Muscle layer of colon (tissue), 2 donors: ENCODE results near the gene FBXO7.

ENCODE experiments used
- H3K27ac ChIP-seq: one replicate; pipeline ENCODE4 v1.7.0; 2013; ENCODE audit warnings: low read depth, mild to moderate bottlenecking, low read length, moderate library complexity
- H3K27me3 ChIP-seq, 2 donors: one replicate each; pipeline ENCODE4 v1.7.0; 2013; ENCODE audit warnings: low read length in 2 of 2, mild to moderate bottlenecking in 2 of 2; ENCODE audit not compliant: insufficient read depth in 2 of 2, control insufficient read depth in 1 of 2
- H3K36me3 ChIP-seq: one replicate; pipeline ENCODE4 v1.7.0; 2013; ENCODE audit warnings: mild to moderate bottlenecking, low read length; ENCODE audit not compliant: insufficient read depth
- H3K4me1 ChIP-seq: one replicate; pipeline ENCODE4 v1.7.0; 2013; ENCODE audit warnings: mild to moderate bottlenecking, low read length; ENCODE audit not compliant: insufficient read depth
- H3K4me3 ChIP-seq, 2 donors: one replicate each; pipeline ENCODE4 v1.7.0; 2013; ENCODE audit warnings: low read length in 2 of 2, low read depth in 1 of 2, mild to moderate bottlenecking in 1 of 2, moderate library complexity in 1 of 2
- H3K9ac ChIP-seq: one replicate; pipeline ENCODE4 v1.7.0; 2013; ENCODE audit warnings: low read length
- H3K9me3 ChIP-seq: one replicate; pipeline ENCODE4 v1.7.0; 2013; ENCODE audit warnings: mild to moderate bottlenecking, low read length
- donor health status: abdominal sarcoma.
- donor health status: Adenocarcinoma of cecum.

The FBXO7 gene

DNA sequence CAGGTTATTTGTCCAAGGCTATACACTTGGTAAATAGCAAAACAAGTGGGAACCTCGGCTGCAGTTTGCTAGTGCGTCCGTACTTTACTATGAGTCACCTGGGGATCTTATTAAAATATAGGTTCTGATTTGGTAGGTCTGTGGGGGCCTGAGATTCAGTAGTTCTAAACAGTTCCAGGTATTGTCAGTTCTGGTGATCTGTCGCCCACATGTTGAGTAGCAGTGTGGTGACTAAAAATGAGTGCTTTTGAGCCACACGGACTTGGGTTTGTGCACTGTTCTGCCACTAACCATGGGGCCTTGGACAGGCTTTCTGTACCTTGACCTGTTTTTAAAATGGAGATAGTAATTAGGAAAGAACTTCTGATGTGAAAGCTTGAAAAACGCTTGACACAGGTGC is 15.7 kb downstream of the FBXO7 start:
- Histone ChIP-seq H3K27me3 (no peaks in the 10 kb centered on the region), H3K9ac (no peak overlapping the region), H3K9me3 (no peaks in the 10 kb centered on the region), H3K4me1 (no peaks in the 10 kb centered on the region), H3K4me3 (no peak overlapping the region), H3K36me3 (peaks cover 82% of the 10 kb centered on the region), H3K27ac (no peak overlapping the region)

- H3K27me3 ChIP-seq = no peaks in the 10 kb centered on the region
- H3K27ac ChIP-seq = no peak overlapping the region
- peaks cover 74% of the 10 kb centered on the region for H3K36me3 ChIP-seq
- no peaks in the 10 kb centered on the region for H3K4me1 ChIP-seq
- no peak overlapping the region for H3K4me3 ChIP-seq
- no peak overlapping the region for H3K9ac ChIP-seq
- H3K9me3 ChIP-seq = no peaks in the 10 kb centered on the region
These were observed 17.5 kb downstream of the FBXO7 start for GRCh38 chr22:32492111-32492510.

GRCh38 chr22:32493551-32493950 is 18.9 kb downstream of the FBXO7 start:
- no peaks in the 10 kb centered on the region for H3K9me3 ChIP-seq
- peaks cover 77% of the 10 kb centered on the region for H3K36me3 ChIP-seq
- H3K27ac ChIP-seq = no peak overlapping the region
- H3K4me1 ChIP-seq = no peaks in the 10 kb centered on the region
- H3K9ac ChIP-seq = no peak overlapping the region
- no peaks in the 10 kb centered on the region for H3K27me3 ChIP-seq
- H3K4me3 ChIP-seq = no peak overlapping the region

DNA sequence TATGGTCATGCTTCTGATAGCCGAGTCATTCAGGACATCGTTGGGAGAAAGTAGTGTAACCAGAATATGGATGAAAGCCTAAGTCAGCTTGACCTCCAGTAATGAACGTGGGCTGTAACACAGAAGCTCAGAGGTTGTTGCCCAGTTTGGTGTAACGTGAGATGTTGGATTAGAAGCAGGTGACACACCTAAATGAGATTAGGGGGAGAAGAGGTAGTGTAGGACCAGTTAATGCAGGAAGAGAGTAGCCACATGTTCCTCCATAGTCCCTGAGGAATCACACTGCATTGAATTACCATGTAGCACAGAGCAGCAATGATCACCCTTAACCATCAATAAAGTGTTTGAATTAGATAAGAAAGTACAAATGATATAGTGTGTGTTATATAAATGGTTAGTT is 20.4 kb downstream of the FBXO7 start:
- Histone ChIP-seq H3K36me3 (peaks cover 79% of the 10 kb centered on the region), H3K27me3 (no peaks in the 10 kb centered on the region), H3K9ac (no peak overlapping the region), H3K9me3 (no peaks in the 10 kb centered on the region), H3K4me1 (no peaks in the 10 kb centered on the region), H3K4me3 (no peak overlapping the region), H3K27ac (no peak overlapping the region)

DNA sequence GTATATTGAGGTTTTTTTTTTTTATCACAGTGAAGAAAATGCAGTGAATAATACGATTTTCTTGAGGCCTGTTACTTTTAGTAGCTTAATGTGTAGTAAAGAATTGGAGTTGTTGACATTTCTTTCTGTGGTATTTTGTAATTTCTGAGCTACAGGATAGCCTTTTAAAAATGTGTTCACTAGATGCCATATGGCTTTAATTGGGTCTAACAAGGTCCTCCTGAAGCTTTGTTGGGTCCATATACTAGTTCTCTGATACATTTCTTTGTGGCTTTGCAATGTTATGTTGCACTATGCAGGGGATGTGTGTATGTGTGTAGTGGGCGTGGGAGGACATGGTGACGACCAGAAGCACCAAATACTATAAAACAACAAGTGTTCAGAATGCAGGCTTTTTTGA is 25.1 kb downstream of the FBXO7 start:
- no peak overlapping the region for H3K9ac ChIP-seq

DNA sequence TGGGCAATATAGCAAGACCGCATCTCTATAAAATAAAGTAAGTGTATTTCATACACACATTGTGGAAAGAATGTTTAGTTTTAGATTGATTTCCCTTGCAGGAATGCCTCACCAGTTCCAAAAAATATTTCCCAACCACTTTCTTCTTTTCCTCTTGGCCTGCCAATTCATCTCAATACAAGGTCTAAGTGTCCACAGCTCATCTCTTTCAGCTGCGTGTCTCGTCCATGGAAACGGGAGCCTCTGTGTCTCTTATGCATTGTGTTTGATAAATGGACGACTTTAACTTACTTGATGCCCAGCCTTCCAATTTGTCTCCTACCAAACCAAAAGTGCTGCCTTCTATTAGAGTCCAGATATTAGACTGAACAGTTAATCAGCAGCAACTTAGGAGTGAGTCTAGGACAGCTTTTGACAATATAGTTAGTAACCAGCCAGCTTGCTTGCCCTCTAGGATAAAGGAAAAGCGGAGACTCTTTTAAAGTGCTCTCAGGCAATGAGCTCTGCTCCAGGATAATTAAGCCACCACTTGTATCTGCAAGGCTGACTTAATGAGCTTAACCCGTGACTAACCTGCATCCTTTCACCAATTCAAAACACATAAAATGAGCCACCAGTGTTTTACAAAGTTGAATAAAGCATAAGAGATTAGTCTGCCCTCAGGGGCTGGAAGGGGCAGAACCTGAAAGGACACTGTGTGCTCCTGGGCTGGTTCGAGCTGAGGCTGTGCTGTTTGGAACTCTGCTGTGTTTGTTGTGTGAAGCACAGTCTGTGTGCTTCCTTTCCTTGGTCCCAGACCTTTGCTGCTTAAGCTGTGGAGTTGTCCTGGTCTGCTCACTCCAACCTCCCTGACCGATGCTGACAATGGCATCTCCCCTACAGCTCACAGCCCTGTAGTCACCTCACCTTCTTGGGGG is 27.5 kb downstream of the FBXO7 start:
- Histone ChIP-seq H3K27ac (no peak overlapping the region), H3K9ac (no peak overlapping the region), H3K4me1 (no peaks in the 10 kb centered on the region), H3K4me3 (no peak overlapping the region), H3K27me3 (no peaks in the 10 kb centered on the region), H3K36me3 (peaks cover 30% of the 10 kb centered on the region), H3K9me3 (no peaks in the 10 kb centered on the region)

More for the DNA sequence above, 25.1 kb downstream of the FBXO7 start:
- Histone ChIP-seq H3K4me1 (no peaks in the 10 kb centered on the region), H3K27ac (no peak overlapping the region), H3K4me3 (no peak overlapping the region), H3K9me3 (no peaks in the 10 kb centered on the region), H3K36me3 (peaks cover 44% of the 10 kb centered on the region), H3K27me3 (no peaks in the 10 kb centered on the region)

DNA sequence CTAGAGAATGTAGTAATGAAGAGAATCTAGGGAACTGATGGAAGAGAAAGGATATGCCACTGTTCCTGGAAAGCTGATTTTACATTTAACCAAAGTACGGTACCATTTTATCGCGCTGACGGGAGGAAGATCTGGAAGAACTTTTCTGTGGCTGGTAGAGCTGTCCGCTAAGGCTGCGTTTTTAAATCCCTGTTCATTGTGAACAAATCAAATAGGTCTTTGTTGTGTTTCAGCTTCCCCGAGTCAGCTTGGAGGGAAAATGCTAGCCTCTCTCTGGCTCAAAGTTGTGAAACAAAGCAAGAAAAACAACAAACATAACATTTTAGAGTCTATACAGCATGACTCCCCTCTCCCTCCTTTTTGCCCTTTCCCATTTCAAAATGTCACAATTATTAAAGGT is 34.4 kb downstream of the FBXO7 start:
- H3K4me3 ChIP-seq = no peak overlapping the region
- H3K27ac ChIP-seq = no peak overlapping the region
- no peaks in the 10 kb centered on the region for H3K36me3 ChIP-seq
- H3K9ac ChIP-seq = no peak overlapping the region
- H3K9me3 ChIP-seq = no peaks in the 10 kb centered on the region
- no peaks in the 10 kb centered on the region for H3K4me1 ChIP-seq
- H3K27me3 ChIP-seq = no peaks in the 10 kb centered on the region

DNA sequence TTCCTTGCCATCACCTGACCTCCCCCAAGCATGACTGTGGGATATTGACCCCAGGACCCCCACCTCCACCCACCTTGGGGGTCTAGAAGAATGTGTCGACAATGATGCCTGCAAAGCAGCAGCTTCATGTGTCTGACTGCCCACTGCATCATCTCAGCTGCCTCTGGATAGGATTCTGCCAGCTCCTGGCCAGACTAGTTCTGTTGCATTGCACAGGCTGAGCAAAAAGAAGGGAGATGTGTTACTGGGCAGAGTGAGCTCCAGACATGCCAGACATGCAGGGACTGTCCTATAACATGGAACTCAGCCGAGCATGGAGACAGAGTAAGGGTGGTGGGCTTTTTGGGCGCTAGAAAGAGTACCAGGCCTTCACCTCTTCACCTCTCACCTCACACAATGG is 36.7 kb downstream of the FBXO7 start:
- Histone ChIP-seq H3K9me3 (no peaks in the 10 kb centered on the region), H3K4me1 (no peaks in the 10 kb centered on the region), H3K36me3 (no peaks in the 10 kb centered on the region), H3K27ac (no peak overlapping the region), H3K4me3 (no peak overlapping the region), H3K9ac (no peak overlapping the region), H3K27me3 (no peaks in the 10 kb centered on the region)

- H3K36me3 ChIP-seq = no peaks in the 10 kb centered on the region
- H3K27ac ChIP-seq = no peak overlapping the region
- H3K4me1 ChIP-seq = no peaks in the 10 kb centered on the region
- H3K9ac ChIP-seq = no peak overlapping the region
- no peak overlapping the region for H3K4me3 ChIP-seq
- H3K27me3 ChIP-seq = no peaks in the 10 kb centered on the region
- H3K9me3 ChIP-seq = no peaks in the 10 kb centered on the region
These were observed 37.2 kb downstream of the FBXO7 start for GRCh38 chr22:32511776-32512175.

DNA sequence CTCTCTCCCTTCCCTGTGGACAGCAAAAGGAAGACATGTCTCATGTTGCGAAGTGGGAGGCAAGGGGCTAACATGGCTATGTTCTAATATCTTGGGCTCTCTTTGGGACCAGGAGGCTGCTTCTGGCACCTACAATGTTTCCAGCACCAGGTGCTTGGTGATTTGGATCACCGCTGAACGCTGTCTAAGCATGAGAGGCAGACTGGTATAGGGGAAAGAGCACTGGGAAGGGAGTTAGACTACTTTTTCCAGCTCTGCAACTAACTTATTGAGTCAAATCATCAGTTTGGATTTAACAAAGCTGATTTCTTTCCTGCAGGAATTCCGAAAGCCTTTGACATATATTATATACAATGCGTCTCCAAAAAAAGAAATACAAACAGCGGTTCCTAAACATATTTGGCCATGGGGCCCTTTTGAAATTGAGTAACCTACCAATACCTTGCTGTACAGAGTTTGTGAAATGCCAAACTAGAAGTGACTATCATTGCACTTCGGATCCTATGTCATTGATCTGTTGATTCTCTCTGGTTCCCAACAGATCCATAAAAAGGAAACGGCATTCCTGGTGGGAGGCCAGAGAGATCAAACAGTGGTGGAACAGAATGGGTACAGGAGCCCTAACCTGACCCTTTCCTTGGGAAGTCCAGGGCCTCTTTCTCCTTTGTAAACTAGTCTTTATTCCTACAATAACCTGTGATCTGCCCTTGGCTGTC is 37.8 kb downstream of the FBXO7 start:
- Histone ChIP-seq H3K27me3 (no peaks in the 10 kb centered on the region), H3K4me1 (no peaks in the 10 kb centered on the region), H3K4me3 (no peak overlapping the region), H3K27ac (no peak overlapping the region), H3K36me3 (no peaks in the 10 kb centered on the region), H3K9ac (no peak overlapping the region), H3K9me3 (no peaks in the 10 kb centered on the region)

- Histone ChIP-seq H3K27me3 (no peaks in the 10 kb centered on the region), H3K4me1 (no peaks in the 10 kb centered on the region), H3K27ac (no peak overlapping the region), H3K4me3 (no peak overlapping the region), H3K9ac (no peak overlapping the region), H3K9me3 (peaks cover 5% of the 10 kb centered on the region), H3K36me3 (no peaks in the 10 kb centered on the region)
These were observed 40.5 kb downstream of the FBXO7 start for GRCh38 chr22:32515084-32515483.
